HCT116 (cell line): ENCODE results near the gene SMARCAD1. TPM values are rescaled to one million over a fixed set of nuclear protein-coding genes. Genes with fewer than 3 reads are reported as not detected.

ENCODE experiments used
- ATAC-seq: fragments of 200-7000 bp; cut with Tn5 transposase; 2 replicates; pipeline ENCODE4 v1.9.1; 2020; ENCODE audit warnings: mild to moderate bottlenecking, moderate library complexity
- BruUV-seq: library from RNA; stranded (reverse); fragments of 400-500 nt; replicated peaks from 2 replicates; lab custom pipeline; 2021; lab: Mats Ljungman, UMichigan
- CTCF ChIA-PET: fragments of 300-600 bp; sonication (Branson Sonifier 250); formaldehyde crosslinking; loops from one replicate; lab custom pipeline; 2021; ENCODE audit warnings: antibody characterized with exemption; lab: Charles Lee
- POLR2A ChIA-PET: fragments of 300-600, 350-600 bp; sonication (Branson Sonifier 250); formaldehyde crosslinking; loops from one replicate; lab custom pipeline; 2021; ENCODE audit warnings: antibody characterized with exemption; lab: Charles Lee
- RAD21 ChIA-PET, 2 experiments: fragments of 300-600 bp; sonication (Branson Sonifier 250); formaldehyde crosslinking; loops; one replicate each; lab custom pipeline; 2023; ENCODE audit warnings: low total read pairs in 2 of 2; ENCODE audit not compliant: uncharacterized antibody in 2 of 2, unreplicated experiment in 2 of 2, low non-redundant PET in 1 of 2; lab: Charles Lee
- DNase-seq: peaks from one replicate; pipeline ENCODE4 v3.0.0-alpha.2; 2010; ENCODE audit warnings: low read depth, low spot score
- H2AFZ ChIP-seq: fragments of 200-600 bp; shearing (Covaris generic), sonication (generic); 2 replicates; pipeline ENCODE4 v1.6.1; 2017; ENCODE audit warnings: low read depth, mixed run types, mixed read lengths, antibody characterized with exemption, low read length; ENCODE audit not compliant: poor library complexity, severe bottlenecking
- H3K27ac ChIP-seq: 2 replicates; pipeline ENCODE4 v1.5.1; 2012; ENCODE audit warnings: low read depth, low read length
- H3K27me3 ChIP-seq: fragments of 200-600 bp; sonication (generic); 2 replicates; pipeline ENCODE4 v1.6.1; 2016; ENCODE audit warnings: mixed run types, low read length, mixed read lengths; ENCODE audit not compliant: insufficient read depth
- H3K36me3 ChIP-seq, 2 experiments: fragments of 200-500 bp in 1 of 2; fragments of 200-600 bp in 1 of 2; sonication (Bioruptor generic) in 1 of 2; sonication (generic) in 1 of 2; 2 replicates each; pipeline versions ENCODE4 v1.5.1 to v1.6.1; 2014 to 2016; ENCODE audit warnings: low read length in 2 of 2, inconsistent platforms in 1 of 2, mixed read lengths in 1 of 2, mixed run types in 1 of 2; ENCODE audit not compliant: insufficient read depth in 2 of 2, control insufficient read depth in 1 of 2
- H3K4me1 ChIP-seq, 2 experiments: fragments of 200-600 bp in 1 of 2; sonication (generic) in 1 of 2; 2 replicates each; pipeline versions ENCODE4 v1.5.1 to v1.6.1; 2012 to 2017; ENCODE audit warnings: low read length in 2 of 2, inconsistent platforms in 1 of 2, mild to moderate bottlenecking in 1 of 2, mixed read lengths in 1 of 2, mixed run types in 1 of 2, moderate library complexity in 1 of 2; ENCODE audit not compliant: insufficient read depth in 2 of 2, control insufficient read depth in 1 of 2
- H3K4me2 ChIP-seq: fragments of 200-600 bp; sonication (generic); 2 replicates; pipeline ENCODE4 v1.6.1; 2017; ENCODE audit warnings: mixed run types, low read length, mixed read lengths
- H3K4me3 ChIP-seq, 2 experiments: fragments of 200-600 bp in 1 of 2; sonication (generic) in 1 of 2; replicated peaks in 1 of 2; 2 replicates each; pipeline ENCODE4 v1.5.1; 2011 to 2016; ENCODE audit warnings: low read length in 2 of 2, control low read depth in 1 of 2, low read depth in 1 of 2, mild to moderate bottlenecking in 1 of 2, mixed read lengths in 1 of 2, mixed run types in 1 of 2
- H3K79me2 ChIP-seq: fragments of 200-600 bp; sonication (generic); 2 replicates; pipeline ENCODE4 v1.6.1; 2017; ENCODE audit warnings: mild to moderate bottlenecking, mixed run types, low read length, moderate library complexity, mixed read lengths; ENCODE audit not compliant: insufficient read depth
- H3K9ac ChIP-seq: fragments of 200-600 bp; sonication (generic); 2 replicates; pipeline ENCODE4 v1.6.1; 2016; ENCODE audit warnings: low read length, mixed read lengths
- H3K9me2 ChIP-seq: fragments of 200-600 bp; sonication (generic), shearing (Covaris generic); 2 replicates; pipeline ENCODE4 v1.6.1; 2017; ENCODE audit warnings: mixed run types, mild to moderate bottlenecking, moderate library complexity; ENCODE audit not compliant: insufficient read depth
- H3K9me3 ChIP-seq, 2 experiments: fragments of 200-500 bp in 1 of 2; fragments of 200-600 bp in 1 of 2; sonication (Bioruptor generic) in 1 of 2; sonication (generic) in 1 of 2; 2 replicates each; pipeline ENCODE4 v1.6.1; 2014 to 2017; ENCODE audit warnings: low read length in 2 of 2, mixed read lengths in 2 of 2, inconsistent platforms in 1 of 2, low read depth in 1 of 2, mild to moderate bottlenecking in 1 of 2, mixed run types in 1 of 2, moderate library complexity in 1 of 2; ENCODE audit not compliant: control insufficient read depth in 1 of 2, insufficient read depth in 1 of 2
- H4K20me1 ChIP-seq: fragments of 200-600 bp; sonication (generic), shearing (Covaris generic); 2 replicates; pipeline ENCODE4 v1.6.1; 2017; ENCODE audit warnings: mixed run types, mild to moderate bottlenecking, moderate library complexity; ENCODE audit not compliant: insufficient read depth
- CBX3 ChIP-seq: IDR thresholded peaks from 2 replicates; pipeline ENCODE4 v1.6.1; 2012; ENCODE audit warnings: low read depth
- CEBPB ChIP-seq: IDR thresholded peaks from 2 replicates; pipeline ENCODE4 v1.6.1; 2012; ENCODE audit warnings: low read depth
- EGR1 ChIP-seq: IDR thresholded peaks from 2 replicates; pipeline ENCODE4 v1.6.1; 2012; ENCODE audit warnings: low read depth
- EZH2 ChIP-seq: fragments of 200-600 bp; sonication (generic); IDR thresholded peaks from 2 replicates; pipeline ENCODE4 v1.6.1; 2017; ENCODE audit warnings: antibody characterized with exemption, mixed run types
- EZH2phosphoT487 ChIP-seq: fragments of 200-600 bp; IDR thresholded peaks from 2 replicates; pipeline ENCODE4 v1.6.1; 2018; ENCODE audit warnings: antibody characterized with exemption, borderline replicate concordance
- JUND ChIP-seq: IDR thresholded peaks from 2 replicates; pipeline ENCODE4 v1.6.1; 2012
- SIN3A ChIP-seq: IDR thresholded peaks from 2 replicates; pipeline ENCODE4 v1.6.1; 2012; ENCODE audit warnings: low read depth
- SP1 ChIP-seq: IDR thresholded peaks from 2 replicates; pipeline ENCODE4 v1.6.1; 2012; ENCODE audit warnings: low read depth
- YY1 ChIP-seq: IDR thresholded peaks from 2 replicates; pipeline ENCODE4 v1.6.1; 2011; ENCODE audit warnings: low read length, low read depth, moderate library complexity, mild to moderate bottlenecking; ENCODE audit not compliant: insufficient replicate concordance; ENCODE audit errors: extremely low read depth
- ZFX ChIP-seq: fragments of 450-650 bp; IDR thresholded peaks from 2 replicates; pipeline ENCODE4 v1.6.1; 2017
- intact Hi-C: fragments of 100-400 bp; cut with micrococcal nuclease; formaldehyde crosslinking; loops from 2 replicates; pipeline ENCODE4 v1.10.0; 2022
- total RNA-seq: library from RNA; stranded (reverse); gene quantifications from one replicate; pipeline ENCODE4 v1.2.1, GENCODE V29; 2021; ENCODE audit not compliant: unreplicated experiment
- TF ChIP-seq, protein P1 (sequence below): IDR thresholded peaks from 2 replicates; pipeline ENCODE4 v1.6.1; 2012
- TF ChIP-seq, protein P2 (sequence below), 3 experiments: fragments of 200-600 bp in 1 of 3; sonication (generic) in 1 of 3; IDR thresholded peaks in 2 of 3; conservative IDR thresholded peaks in 1 of 3; 2 replicates each; pipeline ENCODE4 v1.5.1; 2012 to 2017; ENCODE audit warnings: low read depth in 2 of 3, low read length in 2 of 3, antibody characterized with exemption in 1 of 3, borderline replicate concordance in 1 of 3, control low read depth in 1 of 3, mild to moderate bottlenecking in 1 of 3, mixed read lengths in 1 of 3, mixed run types in 1 of 3, moderate library complexity in 1 of 3; ENCODE audit not compliant: insufficient read depth in 1 of 3
- TF ChIP-seq, protein P3 (sequence below): IDR thresholded peaks from 2 replicates; pipeline ENCODE4 v1.6.1; 2012

The SMARCAD1 gene
- total RNA-seq, 1 experiment from 2014 or later, result 33.6 TPM

DNA sequence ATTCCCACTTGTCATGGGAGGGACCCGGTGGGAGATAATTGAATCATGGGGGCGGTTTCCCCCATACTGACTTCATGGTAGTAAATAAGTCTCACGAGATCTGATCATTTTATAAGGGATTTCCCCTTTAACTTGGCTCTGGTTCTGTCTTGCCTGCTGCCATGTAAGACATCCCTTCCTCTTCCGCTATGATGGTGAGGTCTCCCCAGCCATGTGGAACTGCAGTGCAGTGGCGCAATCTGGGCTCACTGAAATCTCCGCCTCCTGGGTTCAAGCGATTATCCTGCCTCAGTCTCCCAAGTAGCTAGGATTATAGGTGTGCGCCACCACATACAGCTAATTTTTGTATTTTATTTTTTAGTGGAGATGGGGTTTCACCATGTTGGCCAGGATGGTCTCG is 132.1 kb downstream of the SMARCAD1 start:
- no peaks in the 10 kb centered on the region for H4K20me1 ChIP-seq
- TF ChIP-seq JUND, result no peak
- no peak for TF ChIP-seq CEBPB
- no peak for TF ChIP-seq EZH2
- TF ChIP-seq YY1, result no peak
- TF ChIP-seq, protein P1, sequence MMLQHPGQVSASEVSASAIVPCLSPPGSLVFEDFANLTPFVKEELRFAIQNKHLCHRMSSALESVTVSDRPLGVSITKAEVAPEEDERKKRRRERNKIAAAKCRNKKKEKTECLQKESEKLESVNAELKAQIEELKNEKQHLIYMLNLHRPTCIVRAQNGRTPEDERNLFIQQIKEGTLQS, result no peak
- no peak for TF ChIP-seq ZFX
- TF ChIP-seq, protein P2, sequence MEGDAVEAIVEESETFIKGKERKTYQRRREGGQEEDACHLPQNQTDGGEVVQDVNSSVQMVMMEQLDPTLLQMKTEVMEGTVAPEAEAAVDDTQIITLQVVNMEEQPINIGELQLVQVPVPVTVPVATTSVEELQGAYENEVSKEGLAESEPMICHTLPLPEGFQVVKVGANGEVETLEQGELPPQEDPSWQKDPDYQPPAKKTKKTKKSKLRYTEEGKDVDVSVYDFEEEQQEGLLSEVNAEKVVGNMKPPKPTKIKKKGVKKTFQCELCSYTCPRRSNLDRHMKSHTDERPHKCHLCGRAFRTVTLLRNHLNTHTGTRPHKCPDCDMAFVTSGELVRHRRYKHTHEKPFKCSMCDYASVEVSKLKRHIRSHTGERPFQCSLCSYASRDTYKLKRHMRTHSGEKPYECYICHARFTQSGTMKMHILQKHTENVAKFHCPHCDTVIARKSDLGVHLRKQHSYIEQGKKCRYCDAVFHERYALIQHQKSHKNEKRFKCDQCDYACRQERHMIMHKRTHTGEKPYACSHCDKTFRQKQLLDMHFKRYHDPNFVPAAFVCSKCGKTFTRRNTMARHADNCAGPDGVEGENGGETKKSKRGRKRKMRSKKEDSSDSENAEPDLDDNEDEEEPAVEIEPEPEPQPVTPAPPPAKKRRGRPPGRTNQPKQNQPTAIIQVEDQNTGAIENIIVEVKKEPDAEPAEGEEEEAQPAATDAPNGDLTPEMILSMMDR (IDR thresholded peaks at IDR 0.05 in 2 of 3, conservative IDR thresholded peaks at IDR 0.05 in 1 of 3; ENCODE audit: borderline replicate concordance in 1 of 3, insufficient read depth in 1 of 3, low read depth in 2 of 3, low read length in 2 of 3), result no peak
- no peak for TF ChIP-seq CBX3
- TF ChIP-seq EZH2phosphoT487, result no peak
- TF ChIP-seq SIN3A, result no peak
- no peak for TF ChIP-seq SP1
- TF ChIP-seq EGR1, result no peak
- TF ChIP-seq, protein P3, sequence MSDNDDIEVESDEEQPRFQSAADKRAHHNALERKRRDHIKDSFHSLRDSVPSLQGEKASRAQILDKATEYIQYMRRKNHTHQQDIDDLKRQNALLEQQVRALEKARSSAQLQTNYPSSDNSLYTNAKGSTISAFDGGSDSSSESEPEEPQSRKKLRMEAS, result no peak
- no peaks in the 10 kb centered on the region for H3K4me1 ChIP-seq
- H3K9ac ChIP-seq, result no peak overlapping the region
- DNase-seq, result no peak
- H3K27me3 ChIP-seq, result no peaks in the 10 kb centered on the region
- no peaks in the 10 kb centered on the region for H3K9me2 ChIP-seq
- H3K27ac ChIP-seq, result no peak overlapping the region
- intact Hi-C loops, result no loop called here
- no peaks in the 10 kb centered on the region for H3K9me3 ChIP-seq
- H3K4me3 ChIP-seq, result no peak overlapping the region
- no peaks in the 10 kb centered on the region for H3K79me2 ChIP-seq
- ATAC-seq, result no peak
- ChIA-PET POLR2A (no interaction called here), RAD21 (no interaction called here), CTCF (interaction anchor here (0.7 kb wide), 1 partner anchor 15 kb away, joined by 3 read pairs; no protein-coding TSS in a partner anchor)
- no peak overlapping the region for H2AFZ ChIP-seq
- H3K36me3 ChIP-seq, result no peaks in the 10 kb centered on the region
- BruUV-seq, result no TSS peak
- no peak overlapping the region for H3K4me2 ChIP-seq

Other genes with a start within 250 kb of the SMARCAD1 start
- not detected for gene HPGDS, start 135.0 kb downstream of the SMARCAD1 start, total RNA-seq
- gene PDLIM5, start 244.1 kb downstream of the SMARCAD1 start, total RNA-seq, result 130 TPM